ENCODE measurements around the gene NCOA5.

Gene NCOA5

GRCh38 chr20:46089167-46089416 lies 670 bp downstream of the NCOA5 start:
- DNase-seq (ENCODE audit: low read depth): peak; percentile 31

- no peak for DNase-seq (ENCODE audit: low read depth)
Observed at GRCh38 chr20:46088409-46089166, 1.2 kb downstream of the NCOA5 start.

GRCh38 chr20:46087161-46087560 lies 2.6 kb downstream of the NCOA5 start:
- no peak for DNase-seq (ENCODE audit: low read depth)

GRCh38 chr20:46085179-46085851 lies 4.4 kb downstream of the NCOA5 start:
- DNase-seq (ENCODE audit: low read depth): no peak

- no peak for DNase-seq (ENCODE audit: low read depth)
Observed at GRCh38 chr20:46084805-46085178, 5.0 kb downstream of the NCOA5 start.

- no peak for DNase-seq (ENCODE audit: low read depth)
Observed at GRCh38 chr20:46083531-46084061, 6.2 kb downstream of the NCOA5 start.

DNA sequence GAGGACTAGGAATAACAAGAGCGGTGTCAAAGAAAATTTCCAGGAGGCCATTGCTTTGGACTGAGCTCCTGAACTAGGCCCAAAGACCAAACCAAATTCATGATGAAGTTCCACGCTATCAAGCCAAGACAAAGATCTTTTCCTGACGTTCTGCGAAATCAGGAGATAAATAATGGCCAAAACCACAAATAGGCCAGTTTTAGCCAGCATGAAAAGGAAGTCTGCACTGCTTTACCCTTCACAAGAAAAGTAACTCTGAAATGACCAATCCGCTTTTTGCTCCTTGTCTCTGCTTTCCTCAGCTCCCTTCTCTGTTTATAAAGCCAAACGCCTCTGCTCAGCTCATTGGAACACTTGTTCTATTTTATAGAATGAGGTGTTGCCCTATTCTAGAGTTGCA lies 6.7 kb downstream of the NCOA5 start:
- no peak for DNase-seq (ENCODE audit: low read depth)

GRCh38 chr20:46081074-46081473 lies 8.7 kb downstream of the NCOA5 start:
- no peak for DNase-seq (ENCODE audit: low read depth)

GRCh38 chr20:46078954-46079353 lies 10.8 kb downstream of the NCOA5 start:
- no peak for DNase-seq (ENCODE audit: low read depth)

DNA sequence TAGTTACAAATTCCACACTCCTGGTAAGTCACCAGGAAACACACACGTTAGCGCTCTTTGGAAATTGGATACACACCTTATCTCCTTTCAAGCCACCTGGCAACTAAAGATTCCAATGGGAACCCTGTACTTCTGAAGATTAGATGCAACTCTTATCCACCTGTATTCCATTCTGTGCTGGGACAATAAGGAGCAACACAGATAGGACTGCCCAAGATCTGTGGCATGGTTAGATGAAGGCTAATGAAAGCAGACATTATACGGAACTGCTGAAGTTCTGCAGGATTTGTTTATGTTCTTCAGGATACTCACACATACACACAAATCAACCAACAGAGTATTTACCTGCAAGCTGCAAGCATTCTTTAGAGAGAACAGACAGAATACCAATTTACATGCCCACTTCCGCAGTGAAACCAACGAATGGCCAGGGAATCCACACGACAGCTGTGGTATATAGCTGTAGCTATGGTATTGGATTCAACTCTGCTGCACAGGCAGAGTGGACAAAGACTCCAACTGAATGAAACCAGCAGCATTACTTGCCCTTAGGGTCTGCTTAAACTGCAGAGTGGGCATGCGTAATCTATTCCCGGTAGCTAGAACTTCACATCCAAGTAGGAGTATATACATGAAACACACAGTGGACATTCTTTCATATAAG lies 12.0 kb downstream of the NCOA5 start:
- no peak for DNase-seq (ENCODE audit: low read depth)

DNA sequence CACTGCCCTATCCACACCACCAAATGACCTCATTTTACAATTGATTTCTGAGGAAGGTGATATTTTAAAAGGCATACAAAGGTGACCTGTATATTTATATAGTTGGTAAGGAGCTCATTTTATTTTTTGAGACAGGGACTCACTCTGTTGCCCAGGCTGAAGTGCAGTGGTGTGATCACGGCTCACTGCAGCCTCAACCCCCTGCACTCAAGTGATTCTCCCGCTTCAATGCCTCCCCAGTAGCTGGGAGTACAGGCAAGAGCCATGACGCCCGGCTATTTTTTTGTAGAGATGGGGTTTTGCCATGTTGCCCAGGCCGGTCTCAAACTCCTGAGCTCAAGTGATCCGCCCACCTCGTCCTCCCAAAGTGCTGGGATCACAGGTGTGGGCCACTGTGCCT lies 13.0 kb downstream of the NCOA5 start:
- no peak for DNase-seq (ENCODE audit: low read depth)

DNA sequence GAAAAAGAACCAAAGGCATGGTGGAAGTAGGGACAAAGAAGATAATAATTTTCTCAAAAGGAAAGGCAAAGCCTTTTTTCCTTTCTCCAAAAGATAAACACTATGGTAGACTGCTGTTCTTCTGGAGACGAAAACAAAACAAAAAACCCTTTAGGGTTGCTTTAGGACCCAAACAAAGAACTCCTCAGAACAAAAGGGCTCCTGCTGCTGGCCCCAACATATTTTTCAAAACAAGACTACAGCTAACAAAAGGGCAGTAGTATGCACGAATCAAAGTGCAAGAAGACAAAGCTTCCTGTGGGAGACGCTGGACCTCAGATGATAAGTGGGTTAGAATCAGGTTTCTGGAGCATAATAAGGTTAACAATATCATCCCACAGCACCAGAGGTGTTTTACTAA lies 15.8 kb downstream of the NCOA5 start:
- DNase-seq (ENCODE audit: low read depth): no peak

GRCh38 chr20:46073443-46073842 lies 16.3 kb downstream of the NCOA5 start:
- DNase-seq (ENCODE audit: low read depth): no peak

DNA sequence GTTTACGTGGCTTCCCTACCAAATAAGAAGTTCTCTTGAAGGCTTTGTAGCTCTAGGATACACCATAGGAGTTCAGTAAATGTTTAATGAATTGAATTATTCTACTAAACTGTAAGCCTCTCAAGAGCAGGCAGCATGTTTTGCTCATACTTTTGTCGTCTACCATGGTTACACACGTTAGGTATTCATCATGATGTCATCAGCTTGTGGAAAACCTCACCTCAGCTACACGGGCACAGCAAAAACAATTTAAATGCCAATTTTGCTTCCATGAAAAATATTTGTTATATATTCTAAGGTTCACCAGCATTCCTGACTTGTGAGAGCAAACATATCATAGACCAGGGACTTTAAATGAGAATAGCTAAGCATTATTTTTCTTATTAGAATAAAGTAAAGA lies 16.7 kb downstream of the NCOA5 start:
- no peak for DNase-seq (ENCODE audit: low read depth)

- DNase-seq (ENCODE audit: low read depth): no peak
Observed at GRCh38 chr20:46071573-46071972, 18.2 kb downstream of the NCOA5 start.

DNA sequence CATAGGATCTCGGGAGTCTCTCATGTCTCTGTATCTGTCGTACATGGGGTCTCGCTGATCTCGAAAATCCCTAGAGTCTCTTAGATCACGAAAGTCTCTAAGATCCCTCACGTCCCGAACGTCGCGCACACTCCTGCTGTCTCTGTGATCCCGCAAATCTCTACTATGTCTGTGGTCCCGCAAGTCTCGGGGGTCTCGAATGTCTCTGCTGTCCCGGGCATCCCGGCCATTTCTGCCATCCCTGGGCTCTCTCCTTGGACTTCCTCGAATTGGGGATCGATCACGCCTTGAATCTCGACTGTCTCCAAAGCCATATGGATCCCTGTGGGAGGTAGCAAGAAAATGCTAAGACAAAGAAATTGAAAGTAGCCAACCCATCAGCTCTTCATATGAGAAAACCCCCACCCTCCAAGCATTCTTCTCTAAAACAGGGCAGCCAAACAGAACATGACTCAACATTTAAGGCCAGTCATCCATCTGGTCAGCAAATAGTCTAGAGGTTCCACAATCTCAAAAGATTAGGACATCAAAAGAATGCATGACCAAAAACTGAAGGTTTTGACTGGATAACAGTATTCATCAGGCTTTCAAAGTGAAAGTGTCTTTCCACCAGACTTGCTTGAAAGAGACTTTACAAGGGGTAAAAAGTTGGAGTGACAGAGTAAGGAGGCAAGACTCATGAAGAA lies 19.4 kb downstream of the NCOA5 start:
- DNase-seq (ENCODE audit: low read depth): no peak

DNA sequence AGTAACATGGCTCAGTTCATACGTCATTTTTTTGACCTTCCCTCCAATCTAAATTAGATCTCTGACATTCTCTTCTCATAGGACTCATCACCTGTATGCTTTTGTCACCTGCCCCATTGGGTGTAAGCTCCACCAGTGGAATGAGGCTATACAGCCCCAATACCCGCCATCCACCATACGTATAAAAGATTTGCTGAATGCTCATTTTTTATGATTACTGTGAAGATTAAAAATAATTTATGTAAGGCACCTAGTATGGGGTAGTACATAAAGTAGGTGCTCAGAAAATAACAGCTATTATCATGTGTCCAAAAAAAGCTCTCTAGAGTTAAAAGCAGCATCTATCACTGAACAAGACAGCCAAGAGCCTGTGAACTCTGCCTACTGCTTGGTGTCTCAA lies 24.1 kb downstream of the NCOA5 start:
- DNase-seq (ENCODE audit: low read depth): no peak

GRCh38 chr20:46065006-46065405 lies 24.8 kb downstream of the NCOA5 start:
- DNase-seq (ENCODE audit: low read depth): no peak

GRCh38 chr20:46063652-46064054 lies 26.1 kb downstream of the NCOA5 start:
- no peak for DNase-seq (ENCODE audit: low read depth)

DNA sequence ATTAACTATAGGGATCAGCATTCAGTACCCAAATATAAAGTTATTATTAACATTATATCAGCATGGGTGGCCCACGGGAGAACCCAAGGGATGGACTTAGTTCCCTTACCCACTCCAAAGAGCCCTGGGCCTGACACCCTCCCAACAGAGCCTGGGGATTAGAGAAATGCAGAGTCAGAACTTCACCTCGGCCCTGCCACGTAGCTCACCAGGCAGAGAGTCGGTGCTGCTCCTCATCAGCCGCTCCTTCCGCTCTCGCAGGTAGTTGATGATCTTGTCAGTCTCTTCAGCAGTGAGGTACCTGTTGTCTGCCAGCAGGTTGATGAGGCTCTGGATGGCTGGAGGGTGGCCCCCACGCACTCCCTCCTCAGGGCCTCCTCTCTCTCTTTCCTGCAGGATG lies 26.6 kb downstream of the NCOA5 start:
- DNase-seq (ENCODE audit: low read depth): no peak

GRCh38 chr20:46062621-46063020 lies 27.1 kb downstream of the NCOA5 start:
- no peak for DNase-seq (ENCODE audit: low read depth)

GRCh38 chr20:46062151-46062550 lies 27.6 kb downstream of the NCOA5 start:
- no peak for DNase-seq (ENCODE audit: low read depth)

DNA sequence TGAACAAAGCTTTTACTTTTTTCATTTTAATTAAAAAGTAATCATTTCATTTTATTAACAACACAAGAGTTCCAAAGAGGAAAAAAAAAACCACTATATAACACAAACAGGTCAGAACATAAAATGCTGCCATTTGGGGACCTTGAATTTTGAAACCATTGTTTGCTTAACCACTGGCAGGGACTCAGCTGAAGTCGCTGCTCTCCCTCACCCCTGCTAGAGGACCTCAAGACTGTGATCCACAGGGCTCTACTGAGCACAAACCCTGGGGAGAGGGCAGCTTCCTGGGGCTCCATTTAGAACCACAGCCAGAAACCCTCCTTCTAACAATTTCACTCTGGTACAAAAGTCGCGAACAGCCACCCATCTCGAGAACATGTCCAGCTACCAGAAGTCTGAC lies 28.8 kb downstream of the NCOA5 start:
- DNase-seq (ENCODE audit: low read depth): no peak
